Heart left ventricle (tissue), 13 donors: ENCODE results near the gene NSD1.

Experiments used
- POLR2A ChIP-seq, 2 donors: fragments of 450-650 bp; IDR thresholded peaks; one replicate each; pipeline ENCODE4 v1.6.1; 2017; ENCODE audit warnings: antibody characterized with exemption in 2 of 2, mild to moderate bottlenecking in 2 of 2, moderate library complexity in 2 of 2
- TF ChIP-seq, protein P1 (sequence below), 12 donors: fragments of 200-600 bp; sonication (generic) in 4 of 12; IDR thresholded peaks; one replicate each; pipeline versions ENCODE4 v1.5.0 to v1.8.0; 2018 to 2022; ENCODE audit warnings: antibody characterized with exemption in 12 of 12, mild to moderate bottlenecking in 5 of 12
- donor health status: ischemic (EF 13 %, LVEDD 7.1; RV severe dilation, severe dysfunction).
- donor health status: DM: no; HTN: yes; CAD: no.
- donor health status: DM: no; HTN: no; CAD: no.
- donor health status: ischemic (EF 25% LVEDD 6.9; RV normal size, moderate dysfunction).
- donor health status: ischemic (EF 25% LVEDD 5.7; RV mildly dilated, moderate dysfunction).
- donor health status: ischemic (EF 35%, LVEDD 5.7; RV mildly dilated, moderate dysfunction).
- donor health status: nonischemic (EF 11% LVEDD 7.7; RV severe dilation, severe dysfunction).
- donor health status: DM: yes; HTN: yes; CAD: no.
- donor health status: PGD.
- donor health status: ischemic (EF 29% LVEDD 5.4; RV normal size, mild dysfunction).
- donor health status: nonischemic (EF 23%, LVEDD 6.1; RV moderate dilation, normal function).

DNA sequence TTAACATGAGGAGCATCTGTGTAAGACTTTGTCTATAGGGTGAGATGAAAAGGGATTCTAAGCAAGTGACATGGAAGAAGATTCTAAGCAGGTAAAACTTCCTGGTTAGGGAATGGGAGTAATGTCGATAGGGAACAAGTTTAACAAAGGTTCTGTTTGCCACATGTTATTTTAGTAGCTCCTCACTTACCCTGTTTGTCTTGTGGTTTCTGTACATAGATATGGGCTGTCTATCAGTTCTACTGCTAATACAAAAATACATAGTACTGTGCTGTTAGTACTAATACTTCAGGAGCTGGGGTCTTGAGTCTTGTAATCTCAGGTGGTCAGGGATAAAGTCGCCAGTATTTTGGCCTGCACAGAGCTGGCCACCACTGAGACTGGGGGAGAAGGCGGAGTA is 137.1 kb downstream of the NSD1 start:
- no peak for TF ChIP-seq POLR2A (IDR thresholded peaks at IDR 0.05)
- TF ChIP-seq, protein P1, sequence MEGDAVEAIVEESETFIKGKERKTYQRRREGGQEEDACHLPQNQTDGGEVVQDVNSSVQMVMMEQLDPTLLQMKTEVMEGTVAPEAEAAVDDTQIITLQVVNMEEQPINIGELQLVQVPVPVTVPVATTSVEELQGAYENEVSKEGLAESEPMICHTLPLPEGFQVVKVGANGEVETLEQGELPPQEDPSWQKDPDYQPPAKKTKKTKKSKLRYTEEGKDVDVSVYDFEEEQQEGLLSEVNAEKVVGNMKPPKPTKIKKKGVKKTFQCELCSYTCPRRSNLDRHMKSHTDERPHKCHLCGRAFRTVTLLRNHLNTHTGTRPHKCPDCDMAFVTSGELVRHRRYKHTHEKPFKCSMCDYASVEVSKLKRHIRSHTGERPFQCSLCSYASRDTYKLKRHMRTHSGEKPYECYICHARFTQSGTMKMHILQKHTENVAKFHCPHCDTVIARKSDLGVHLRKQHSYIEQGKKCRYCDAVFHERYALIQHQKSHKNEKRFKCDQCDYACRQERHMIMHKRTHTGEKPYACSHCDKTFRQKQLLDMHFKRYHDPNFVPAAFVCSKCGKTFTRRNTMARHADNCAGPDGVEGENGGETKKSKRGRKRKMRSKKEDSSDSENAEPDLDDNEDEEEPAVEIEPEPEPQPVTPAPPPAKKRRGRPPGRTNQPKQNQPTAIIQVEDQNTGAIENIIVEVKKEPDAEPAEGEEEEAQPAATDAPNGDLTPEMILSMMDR (IDR thresholded peaks at IDR 0.05): no peak
